ENCODE measurements around the gene ZNF462. TPM values are rescaled to one million over a fixed set of nuclear protein-coding genes. Genes with fewer than 3 reads are reported as not detected.

Gene ZNF462, protein sequence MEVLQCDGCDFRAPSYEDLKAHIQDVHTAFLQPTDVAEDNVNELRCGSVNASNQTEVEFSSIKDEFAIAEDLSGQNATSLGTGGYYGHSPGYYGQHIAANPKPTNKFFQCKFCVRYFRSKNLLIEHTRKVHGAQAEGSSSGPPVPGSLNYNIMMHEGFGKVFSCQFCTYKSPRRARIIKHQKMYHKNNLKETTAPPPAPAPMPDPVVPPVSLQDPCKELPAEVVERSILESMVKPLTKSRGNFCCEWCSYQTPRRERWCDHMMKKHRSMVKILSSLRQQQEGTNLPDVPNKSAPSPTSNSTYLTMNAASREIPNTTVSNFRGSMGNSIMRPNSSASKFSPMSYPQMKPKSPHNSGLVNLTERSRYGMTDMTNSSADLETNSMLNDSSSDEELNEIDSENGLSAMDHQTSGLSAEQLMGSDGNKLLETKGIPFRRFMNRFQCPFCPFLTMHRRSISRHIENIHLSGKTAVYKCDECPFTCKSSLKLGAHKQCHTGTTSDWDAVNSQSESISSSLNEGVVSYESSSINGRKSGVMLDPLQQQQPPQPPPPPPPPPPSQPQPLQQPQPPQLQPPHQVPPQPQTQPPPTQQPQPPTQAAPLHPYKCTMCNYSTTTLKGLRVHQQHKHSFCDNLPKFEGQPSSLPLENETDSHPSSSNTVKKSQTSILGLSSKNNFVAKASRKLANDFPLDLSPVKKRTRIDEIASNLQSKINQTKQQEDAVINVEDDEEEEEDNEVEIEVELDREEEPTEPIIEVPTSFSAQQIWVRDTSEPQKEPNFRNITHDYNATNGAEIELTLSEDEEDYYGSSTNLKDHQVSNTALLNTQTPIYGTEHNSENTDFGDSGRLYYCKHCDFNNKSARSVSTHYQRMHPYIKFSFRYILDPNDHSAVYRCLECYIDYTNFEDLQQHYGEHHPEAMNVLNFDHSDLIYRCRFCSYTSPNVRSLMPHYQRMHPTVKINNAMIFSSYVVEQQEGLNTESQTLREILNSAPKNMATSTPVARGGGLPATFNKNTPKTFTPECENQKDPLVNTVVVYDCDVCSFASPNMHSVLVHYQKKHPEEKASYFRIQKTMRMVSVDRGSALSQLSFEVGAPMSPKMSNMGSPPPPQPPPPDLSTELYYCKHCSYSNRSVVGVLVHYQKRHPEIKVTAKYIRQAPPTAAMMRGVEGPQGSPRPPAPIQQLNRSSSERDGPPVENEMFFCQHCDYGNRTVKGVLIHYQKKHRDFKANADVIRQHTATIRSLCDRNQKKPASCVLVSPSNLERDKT (N-terminal part only)
- total RNA-seq (2022; extraction: Qiagen RNA extraction; ENCODE audit: low read depth) = 3.6 to 5.4 TPM (median 4.2 TPM) in 5 replicates

DNA sequence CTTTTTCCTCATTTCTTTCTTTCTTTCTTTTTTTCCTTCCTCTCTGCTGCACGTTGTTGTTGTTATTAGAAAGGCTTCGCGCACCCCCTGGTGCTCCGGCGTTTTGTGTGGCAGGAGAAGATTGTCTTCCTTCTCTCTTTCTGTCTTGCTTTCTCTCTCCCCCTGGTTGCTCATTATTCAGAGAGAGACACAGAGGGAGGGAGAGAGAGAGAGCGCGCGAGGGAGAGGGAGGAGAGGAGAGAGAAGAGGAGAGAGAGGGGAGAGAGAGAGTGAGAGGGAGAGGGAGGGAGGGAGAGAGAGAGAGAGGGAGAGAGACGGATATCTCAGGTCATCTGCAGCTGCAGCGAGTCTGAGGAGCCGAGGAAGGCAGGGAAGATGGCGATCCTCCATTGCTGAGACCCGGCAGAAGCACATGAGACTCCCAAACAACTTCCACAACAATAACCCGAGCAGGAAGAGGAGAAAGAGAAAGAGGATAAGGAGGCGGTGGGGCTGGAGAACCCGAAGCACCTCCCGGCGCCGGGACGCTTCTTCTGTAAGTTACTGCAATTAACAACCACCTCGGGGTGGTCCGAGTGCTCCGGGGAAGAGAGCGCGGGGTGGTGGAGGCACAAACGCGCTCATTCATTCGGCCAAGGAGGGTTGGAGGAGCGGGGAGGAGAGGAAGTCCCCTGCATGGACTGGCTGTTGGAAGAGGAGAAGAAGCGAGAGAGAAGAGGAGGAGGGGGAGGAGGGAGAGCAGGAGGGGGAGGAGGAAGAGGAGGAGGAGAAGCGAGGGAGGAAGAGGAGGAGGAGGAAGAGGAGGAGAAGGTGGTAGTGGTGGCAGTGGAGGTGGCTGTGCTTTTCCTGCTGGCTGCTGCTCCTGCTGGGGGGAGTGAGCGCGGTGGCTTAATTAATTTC lies at the start of gene ZNF462:
ZNF462 (plus strand) TSS at position 346 of the 900 bp plus-strand sequence. CDS start 60,218 bp downstream, outside the sequence.

Data from A549 treated with ZK216348 at 1 μM for 4 hours (cell line).